ENCODE results near the gene DRG2.

Gene DRG2

DNA sequence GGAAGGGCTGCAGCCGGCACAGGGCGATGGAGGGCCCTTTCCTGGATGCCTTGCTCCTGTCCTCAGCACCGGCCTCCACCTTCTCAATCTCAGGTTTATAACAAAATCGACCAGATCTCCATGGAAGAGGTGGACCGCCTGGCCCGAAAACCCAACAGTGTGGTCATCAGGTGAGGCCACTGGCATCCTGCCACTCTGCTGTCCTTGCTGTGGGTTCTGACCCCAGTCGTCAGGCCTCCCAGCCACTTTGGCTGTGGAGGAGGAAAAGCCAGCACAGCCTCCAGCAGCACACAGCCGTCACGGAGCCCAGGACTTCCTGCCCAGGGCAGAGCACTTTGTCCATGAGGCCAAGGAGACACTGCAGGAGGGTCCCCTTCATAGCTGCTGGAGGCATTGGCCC is 14.1 kb downstream of the DRG2 start:
- no peaks in the 10 kb centered on the region for H3K27me3 ChIP-seq (ENCODE audit: control insufficient read depth in 2 of 2, insufficient read depth in 2 of 2, low read length in 2 of 2)
- H3K4me3 ChIP-seq (ENCODE audit: low read length in 2 of 2): no peak overlapping the region
- peaks cover 44 to 65% of the 10 kb centered on the region in 2 donors for H3K36me3 ChIP-seq (ENCODE audit: control insufficient read depth in 2 of 2, insufficient read depth in 2 of 2, low read length in 2 of 2)
- H3K9me3 ChIP-seq (ENCODE audit: control insufficient read depth in 2 of 2, low read length in 2 of 2): no peaks in the 10 kb centered on the region
- no peak overlapping the region for H3K9ac ChIP-seq (ENCODE audit: low read depth in 1 of 2, low read length in 2 of 2)
- no peaks in the 10 kb centered on the region for H3K4me1 ChIP-seq (ENCODE audit: control insufficient read depth in 2 of 2, insufficient read depth in 2 of 2, low read length in 2 of 2)
- no peak overlapping the region for H3K27ac ChIP-seq (ENCODE audit: low read depth in 2 of 2, low read length in 2 of 2)

DNA sequence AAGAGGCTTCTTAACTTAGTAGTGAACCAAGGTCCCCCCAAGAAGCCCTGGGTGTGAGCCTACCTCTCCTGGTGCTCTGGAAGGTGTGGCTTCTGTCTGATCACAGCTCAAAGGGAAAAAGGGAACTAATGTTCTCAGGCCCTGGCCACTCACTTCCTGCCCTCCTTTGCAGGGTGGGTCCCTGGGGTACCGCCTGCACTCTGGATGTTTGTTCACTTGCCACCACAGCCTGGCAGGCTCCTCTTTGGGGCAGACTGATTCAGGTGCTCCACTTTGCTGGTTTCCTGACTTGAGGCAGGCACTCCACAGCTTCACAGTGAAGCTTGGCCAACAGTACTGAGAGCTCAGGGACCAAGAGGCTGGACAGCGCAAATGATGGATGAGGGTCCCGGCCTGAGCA is 14.9 kb downstream of the DRG2 start:
- Histone ChIP-seq H3K9me3 (ENCODE audit: control insufficient read depth in 2 of 2, low read length in 2 of 2) (no peaks in the 10 kb centered on the region), H3K9ac (ENCODE audit: low read depth in 1 of 2, low read length in 2 of 2) (no peak overlapping the region), H3K27ac (ENCODE audit: low read depth in 2 of 2, low read length in 2 of 2) (no peak overlapping the region), H3K4me1 (ENCODE audit: control insufficient read depth in 2 of 2, insufficient read depth in 2 of 2, low read length in 2 of 2) (no peaks in the 10 kb centered on the region), H3K27me3 (ENCODE audit: control insufficient read depth in 2 of 2, insufficient read depth in 2 of 2, low read length in 2 of 2) (no peaks in the 10 kb centered on the region), H3K36me3 (ENCODE audit: control insufficient read depth in 2 of 2, insufficient read depth in 2 of 2, low read length in 2 of 2) (peaks cover 39 to 64% of the 10 kb centered on the region in 2 donors), H3K4me3 (ENCODE audit: low read length in 2 of 2) (no peak overlapping the region)

DNA sequence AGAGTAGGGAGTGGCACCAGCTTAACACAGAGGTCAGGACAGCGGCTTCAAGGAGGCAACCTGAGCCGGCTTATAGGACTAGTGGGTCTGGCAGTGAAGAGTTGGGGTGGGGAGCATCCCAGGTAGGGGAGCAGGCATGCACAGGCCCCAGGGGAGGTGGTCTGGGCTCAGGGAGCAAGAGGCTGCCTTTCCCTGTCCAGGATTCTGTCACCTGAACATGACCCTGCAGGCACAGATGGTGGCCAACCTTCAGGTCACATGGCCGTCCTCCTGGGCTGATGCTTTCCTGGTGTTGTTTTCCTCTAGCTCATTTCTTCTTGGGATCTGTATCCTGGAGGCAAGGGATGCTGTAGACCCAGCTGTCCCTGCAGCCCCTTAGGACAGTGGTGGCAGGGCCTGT is 17.3 kb downstream of the DRG2 start:
- no peaks in the 10 kb centered on the region for H3K4me1 ChIP-seq (ENCODE audit: control insufficient read depth in 2 of 2, insufficient read depth in 2 of 2, low read length in 2 of 2)
- no peaks in the 10 kb centered on the region for H3K27me3 ChIP-seq (ENCODE audit: control insufficient read depth in 2 of 2, insufficient read depth in 2 of 2, low read length in 2 of 2)
- H3K4me3 ChIP-seq (ENCODE audit: low read length in 2 of 2): no peak overlapping the region
- H3K9me3 ChIP-seq (ENCODE audit: control insufficient read depth in 2 of 2, low read length in 2 of 2): no peaks in the 10 kb centered on the region
- no peak overlapping the region for H3K9ac ChIP-seq (ENCODE audit: low read depth in 1 of 2, low read length in 2 of 2)
- H3K36me3 ChIP-seq (ENCODE audit: control insufficient read depth in 2 of 2, insufficient read depth in 2 of 2, low read length in 2 of 2): peaks cover 17 to 41% of the 10 kb centered on the region in 2 donors
- H3K27ac ChIP-seq (ENCODE audit: low read depth in 2 of 2, low read length in 2 of 2): no peak overlapping the region

DNA sequence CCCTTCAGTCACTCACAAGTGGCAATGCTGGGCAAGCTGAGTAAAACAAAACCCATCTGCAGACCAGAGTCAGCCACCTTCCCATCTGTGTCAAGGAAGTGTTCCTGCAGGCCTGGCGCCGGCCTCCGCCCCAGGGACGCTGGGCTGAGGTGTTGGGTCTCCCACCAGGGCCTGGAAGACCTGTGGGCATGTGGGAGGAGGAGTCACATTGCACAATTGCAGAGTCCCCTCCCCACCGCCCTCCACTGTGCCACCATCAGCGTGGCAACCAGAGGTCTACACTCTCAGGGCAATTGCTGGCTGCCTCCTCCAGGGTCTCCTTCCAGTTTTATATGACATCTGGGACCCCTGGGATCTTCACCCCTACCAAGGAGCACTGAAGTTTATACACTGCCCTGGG is 17.8 kb downstream of the DRG2 start:
- Histone ChIP-seq H3K4me1 (ENCODE audit: control insufficient read depth in 2 of 2, insufficient read depth in 2 of 2, low read length in 2 of 2) (no peaks in the 10 kb centered on the region), H3K4me3 (ENCODE audit: low read length in 2 of 2) (no peak overlapping the region), H3K36me3 (ENCODE audit: control insufficient read depth in 2 of 2, insufficient read depth in 2 of 2, low read length in 2 of 2) (peaks cover 12 to 35% of the 10 kb centered on the region in 2 donors), H3K27me3 (ENCODE audit: control insufficient read depth in 2 of 2, insufficient read depth in 2 of 2, low read length in 2 of 2) (no peaks in the 10 kb centered on the region), H3K9me3 (ENCODE audit: control insufficient read depth in 2 of 2, low read length in 2 of 2) (no peaks in the 10 kb centered on the region), H3K27ac (ENCODE audit: low read depth in 2 of 2, low read length in 2 of 2) (no peak overlapping the region), H3K9ac (ENCODE audit: low read depth in 1 of 2, low read length in 2 of 2) (no peak overlapping the region)

DNA sequence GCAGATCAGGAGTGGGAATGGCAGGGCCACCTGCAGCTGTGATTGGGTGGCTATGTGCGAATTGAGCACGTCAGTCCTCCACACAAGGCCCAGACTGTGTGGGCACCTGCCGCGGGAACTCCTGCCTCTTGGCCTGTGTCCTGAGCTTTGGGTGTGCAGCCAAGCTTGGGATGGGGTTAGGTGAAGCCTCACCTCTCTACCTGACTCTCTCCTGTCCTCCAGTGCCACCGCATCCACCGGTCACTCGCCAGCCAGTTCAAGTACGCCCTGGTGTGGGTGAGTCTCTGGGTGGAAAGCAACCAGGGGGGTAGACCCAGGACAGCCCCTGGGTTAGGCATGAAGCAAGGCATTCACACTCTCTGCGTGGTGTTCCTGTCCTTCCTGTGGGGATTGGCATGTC is 18.5 kb downstream of the DRG2 start:
- Histone ChIP-seq H3K4me3 (ENCODE audit: low read length in 2 of 2) (no peak overlapping the region), H3K27ac (ENCODE audit: low read depth in 2 of 2, low read length in 2 of 2) (no peak overlapping the region)

DNA sequence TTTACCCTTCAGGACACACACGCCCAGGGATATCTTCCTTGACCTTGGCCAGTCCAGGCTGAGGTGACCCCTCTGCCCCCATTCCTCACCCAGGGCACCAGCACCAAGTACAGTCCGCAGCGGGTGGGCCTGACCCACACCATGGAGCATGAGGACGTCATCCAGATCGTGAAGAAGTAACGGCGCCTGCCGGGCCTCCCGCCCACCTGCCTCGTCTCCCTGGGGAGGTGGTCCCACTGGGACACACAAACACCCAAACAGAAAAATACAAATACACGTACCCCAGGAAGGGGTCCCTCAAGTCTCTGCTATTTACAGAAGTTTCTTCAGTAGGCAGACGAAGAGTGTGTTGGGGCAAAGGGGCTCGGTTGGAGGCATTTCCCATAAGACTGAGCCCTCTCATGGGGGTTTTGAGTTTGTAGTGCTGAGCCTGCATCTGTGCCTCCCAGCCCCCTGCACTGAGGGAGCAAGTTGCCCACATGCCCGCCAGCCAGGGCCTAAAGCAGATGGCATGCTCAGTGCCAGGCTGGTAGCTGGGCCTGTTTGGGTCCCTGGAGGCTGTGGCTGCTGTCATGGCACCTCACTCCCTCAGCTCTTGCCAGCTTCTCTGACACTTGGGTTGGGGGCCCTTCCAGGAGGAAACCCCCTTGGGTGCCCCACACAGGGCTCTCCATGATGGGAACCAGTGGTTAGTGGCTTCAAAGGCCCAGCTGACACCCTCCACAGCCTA is 19.5 kb downstream of the DRG2 start:
- Histone ChIP-seq H3K4me3 (ENCODE audit: low read length in 2 of 2) (no peak overlapping the region), H3K27me3 (ENCODE audit: control insufficient read depth in 2 of 2, insufficient read depth in 2 of 2, low read length in 2 of 2) (no peaks in the 10 kb centered on the region), H3K9me3 (ENCODE audit: control insufficient read depth in 2 of 2, low read length in 2 of 2) (no peaks in the 10 kb centered on the region), H3K27ac (ENCODE audit: low read depth in 2 of 2, low read length in 2 of 2) (no peak overlapping the region), H3K36me3 (ENCODE audit: control insufficient read depth in 2 of 2, insufficient read depth in 2 of 2, low read length in 2 of 2) (peaks cover 8 to 25% of the 10 kb centered on the region in 2 donors), H3K9ac (ENCODE audit: low read depth in 1 of 2, low read length in 2 of 2) (no peak overlapping the region), H3K4me1 (ENCODE audit: control insufficient read depth in 2 of 2, insufficient read depth in 2 of 2, low read length in 2 of 2) (no peaks in the 10 kb centered on the region)

More for the DNA sequence above, 18.5 kb downstream of the DRG2 start:
- H3K9ac ChIP-seq (ENCODE audit: low read depth in 1 of 2, low read length in 2 of 2): no peak overlapping the region
- no peaks in the 10 kb centered on the region for H3K27me3 ChIP-seq (ENCODE audit: control insufficient read depth in 2 of 2, insufficient read depth in 2 of 2, low read length in 2 of 2)
- peaks cover 12 to 33% of the 10 kb centered on the region in 2 donors for H3K36me3 ChIP-seq (ENCODE audit: control insufficient read depth in 2 of 2, insufficient read depth in 2 of 2, low read length in 2 of 2)
- no peaks in the 10 kb centered on the region for H3K4me1 ChIP-seq (ENCODE audit: control insufficient read depth in 2 of 2, insufficient read depth in 2 of 2, low read length in 2 of 2)
- H3K9me3 ChIP-seq (ENCODE audit: control insufficient read depth in 2 of 2, low read length in 2 of 2): no peaks in the 10 kb centered on the region

DNA sequence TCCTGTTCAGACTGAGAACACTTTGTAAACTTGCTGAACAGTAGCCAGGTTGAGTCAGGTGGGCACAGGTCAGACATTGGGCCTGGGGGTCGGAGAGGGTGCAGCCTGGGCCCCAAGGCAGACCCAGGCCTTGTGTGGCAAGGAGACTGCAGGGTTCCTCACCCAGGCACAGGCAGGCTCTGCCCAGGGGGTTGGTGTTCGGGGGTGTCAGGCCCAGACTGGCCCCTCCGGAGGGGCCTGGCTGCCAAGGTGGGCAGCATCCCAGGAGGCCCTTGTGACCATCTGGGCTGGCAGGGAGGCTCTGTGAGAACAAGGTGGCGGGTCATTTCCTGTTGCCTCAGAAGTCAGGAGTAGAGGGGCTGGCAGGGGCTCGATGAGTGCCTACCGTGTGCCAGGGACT is 20.2 kb downstream of the DRG2 start:
- Histone ChIP-seq H3K4me3 (ENCODE audit: low read length in 2 of 2) (no peak overlapping the region), H3K27me3 (ENCODE audit: control insufficient read depth in 2 of 2, insufficient read depth in 2 of 2, low read length in 2 of 2) (no peaks in the 10 kb centered on the region), H3K4me1 (ENCODE audit: control insufficient read depth in 2 of 2, insufficient read depth in 2 of 2, low read length in 2 of 2) (no peaks in the 10 kb centered on the region), H3K27ac (ENCODE audit: low read depth in 2 of 2, low read length in 2 of 2) (no peak overlapping the region), H3K9ac (ENCODE audit: low read depth in 1 of 2, low read length in 2 of 2) (no peak overlapping the region), H3K36me3 (ENCODE audit: control insufficient read depth in 2 of 2, insufficient read depth in 2 of 2, low read length in 2 of 2) (peaks cover 5 to 22% of the 10 kb centered on the region in 2 donors), H3K9me3 (ENCODE audit: control insufficient read depth in 2 of 2, low read length in 2 of 2) (no peaks in the 10 kb centered on the region)

DNA sequence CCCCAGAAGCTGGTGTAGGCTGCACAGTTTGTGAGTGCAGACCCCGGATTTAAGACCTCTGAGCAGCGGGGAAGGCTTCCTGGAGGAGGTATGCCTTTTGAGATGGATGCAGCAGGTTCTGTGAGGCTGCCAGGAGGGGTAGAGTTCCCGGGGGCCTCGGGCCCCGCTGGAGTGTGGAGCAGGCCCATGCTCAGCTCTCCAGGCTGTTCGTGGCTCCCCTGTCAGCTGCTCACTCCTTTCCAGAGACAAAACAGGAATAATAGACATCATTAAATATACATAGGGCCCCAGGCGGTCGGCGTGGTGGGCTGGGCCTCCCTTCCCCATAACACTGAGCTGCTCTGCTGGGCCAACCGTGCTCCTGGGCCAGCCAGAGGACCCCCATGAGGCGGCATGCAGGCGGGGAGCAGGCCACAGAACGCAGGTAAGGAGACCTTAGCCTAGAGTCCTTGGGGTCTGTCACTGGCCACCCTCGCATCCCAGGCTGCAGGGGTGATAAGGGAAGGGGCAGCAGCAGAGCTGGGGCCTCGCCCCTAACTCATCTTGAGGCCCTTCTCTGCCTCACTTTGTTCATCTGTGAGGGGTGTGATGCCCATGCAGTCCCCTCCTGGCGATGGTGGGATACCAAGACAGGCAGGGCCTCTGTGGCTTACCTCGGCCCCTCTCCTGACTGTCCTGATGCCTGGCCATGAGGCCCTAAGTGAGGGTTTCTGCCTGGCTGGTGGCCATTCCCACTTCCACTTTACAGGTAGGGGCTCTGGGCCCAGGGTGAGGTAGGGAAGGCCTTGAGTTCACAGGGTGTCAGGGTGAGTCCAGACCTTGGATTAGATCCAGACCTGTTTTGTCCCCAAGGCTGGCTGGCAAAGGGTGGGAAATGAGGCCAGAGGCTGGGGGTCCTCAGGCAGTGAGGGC is 20.9 kb downstream of the DRG2 start, which contains the start of gene MYO15A:
TSS of gene MYO15A (plus strand) at position 356 of the 912 bp plus-strand sequence. CDS start 10,045 bp downstream, outside the sequence.
- Histone ChIP-seq H3K9ac (ENCODE audit: low read depth in 1 of 2, low read length in 2 of 2) (no peak within 1 kb of the TSS), H3K36me3 (ENCODE audit: control insufficient read depth in 2 of 2, insufficient read depth in 2 of 2, low read length in 2 of 2) (peaks cover 5 to 21% of the 10 kb centered on the region in 2 donors), H3K27me3 (ENCODE audit: control insufficient read depth in 2 of 2, insufficient read depth in 2 of 2, low read length in 2 of 2) (no peaks in the 10 kb centered on the region), H3K9me3 (ENCODE audit: control insufficient read depth in 2 of 2, low read length in 2 of 2) (no peaks in the 10 kb centered on the region), H3K4me1 (ENCODE audit: control insufficient read depth in 2 of 2, insufficient read depth in 2 of 2, low read length in 2 of 2) (no peaks in the 10 kb centered on the region), H3K4me3 (ENCODE audit: low read length in 2 of 2) (no peak within 1 kb of the TSS), H3K27ac (ENCODE audit: low read depth in 2 of 2, low read length in 2 of 2) (no peak within 1 kb of the TSS)

DNA sequence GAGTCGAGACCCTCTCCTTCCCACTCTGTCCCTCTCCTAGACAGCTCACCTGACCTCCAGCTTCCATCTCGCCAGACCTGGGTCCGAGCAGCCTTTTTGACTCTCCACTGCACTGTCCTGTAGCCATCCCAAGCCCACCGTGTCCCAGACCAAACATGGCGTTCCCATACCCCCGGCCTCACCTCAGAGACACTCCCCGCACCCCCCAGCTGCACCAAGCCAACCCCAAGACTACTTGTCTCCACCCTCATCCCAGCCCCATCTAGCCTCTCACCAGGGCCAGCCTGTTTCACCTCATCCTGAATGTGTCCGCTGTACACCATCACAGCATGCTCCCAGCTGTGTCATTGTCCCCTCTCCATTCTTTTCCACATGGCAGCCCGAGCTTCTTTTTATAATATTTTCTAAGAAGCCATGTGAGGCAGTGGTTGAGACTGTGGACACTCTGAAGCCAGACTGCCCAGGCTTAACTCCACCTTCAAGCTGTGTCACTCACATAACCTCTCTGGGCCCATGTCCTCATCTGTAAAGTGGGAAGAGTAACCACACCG is 22.3 kb downstream of the DRG2 start:
- H3K36me3 ChIP-seq (ENCODE audit: control insufficient read depth in 2 of 2, insufficient read depth in 2 of 2, low read length in 2 of 2): peaks cover 5 to 16% of the 10 kb centered on the region in 2 donors
- H3K9me3 ChIP-seq (ENCODE audit: control insufficient read depth in 2 of 2, low read length in 2 of 2): no peaks in the 10 kb centered on the region
- H3K4me3 ChIP-seq (ENCODE audit: low read length in 2 of 2): no peak overlapping the region
- H3K27ac ChIP-seq (ENCODE audit: low read depth in 2 of 2, low read length in 2 of 2): no peak overlapping the region
- no peak overlapping the region for H3K9ac ChIP-seq (ENCODE audit: low read depth in 1 of 2, low read length in 2 of 2)
- H3K27me3 ChIP-seq (ENCODE audit: control insufficient read depth in 2 of 2, insufficient read depth in 2 of 2, low read length in 2 of 2): no peaks in the 10 kb centered on the region
- H3K4me1 ChIP-seq (ENCODE audit: control insufficient read depth in 2 of 2, insufficient read depth in 2 of 2, low read length in 2 of 2): no peaks in the 10 kb centered on the region

DNA sequence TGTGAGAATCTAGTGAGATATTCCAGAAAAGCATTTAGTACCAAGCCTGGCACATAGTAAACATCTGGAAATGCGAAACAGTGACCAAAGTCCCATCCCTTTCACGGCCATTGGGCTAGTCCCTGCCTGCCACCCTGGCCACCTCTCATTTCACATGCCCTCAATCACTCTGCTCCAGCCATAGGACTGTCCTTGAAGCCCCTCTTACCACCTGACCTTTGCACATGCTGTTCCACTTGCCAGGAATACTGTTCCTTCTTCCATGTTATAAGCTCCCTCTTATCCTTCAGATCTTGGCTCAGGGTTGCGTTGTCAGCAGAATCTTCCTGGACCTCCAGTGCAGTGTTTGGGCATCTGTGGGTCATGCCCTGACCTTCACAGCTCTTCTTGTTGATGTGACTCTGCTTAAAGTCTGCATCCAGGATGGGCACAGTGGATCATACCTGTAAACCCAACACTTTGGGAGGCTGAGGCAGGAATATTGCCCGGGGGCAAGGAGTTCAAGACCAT is 22.9 kb downstream of the DRG2 start:
- Histone ChIP-seq H3K4me3 (ENCODE audit: low read length in 2 of 2) (no peak overlapping the region), H3K9ac (ENCODE audit: low read depth in 1 of 2, low read length in 2 of 2) (no peak overlapping the region), H3K36me3 (ENCODE audit: control insufficient read depth in 2 of 2, insufficient read depth in 2 of 2, low read length in 2 of 2) (peaks cover 5 to 9% of the 10 kb centered on the region in 2 donors), H3K27ac (ENCODE audit: low read depth in 2 of 2, low read length in 2 of 2) (no peak overlapping the region), H3K4me1 (ENCODE audit: control insufficient read depth in 2 of 2, insufficient read depth in 2 of 2, low read length in 2 of 2) (no peaks in the 10 kb centered on the region), H3K27me3 (ENCODE audit: control insufficient read depth in 2 of 2, insufficient read depth in 2 of 2, low read length in 2 of 2) (no peaks in the 10 kb centered on the region), H3K9me3 (ENCODE audit: control insufficient read depth in 2 of 2, low read length in 2 of 2) (no peaks in the 10 kb centered on the region)
